Muscle of back (tissue), 13 donors: ENCODE measurements around the gene INTS7. TPM values are rescaled to one million over a fixed set of nuclear protein-coding genes. Genes with fewer than 3 reads are reported as not detected.

Source experiments
- DNase-seq, 3 donors: peaks; one replicate each; pipeline versions ENCODE4 v3.0.0 to v3.0.0-alpha.2; 2013
- long read RNA-seq, 9 donors: transcript quantifications; one replicate each; lab custom pipeline, GENCODE V29; 2026
- polyA plus RNA-seq, 10 donors: library from polyadenylated mRNA; unstranded; fragments of 120-200 nt; gene quantifications; one replicate each; pipeline ENCODE4 v1.2.1, GENCODE V29; 2013; ENCODE audit not compliant: insufficient read length in 10 of 10

INTS7 gene, protein sequence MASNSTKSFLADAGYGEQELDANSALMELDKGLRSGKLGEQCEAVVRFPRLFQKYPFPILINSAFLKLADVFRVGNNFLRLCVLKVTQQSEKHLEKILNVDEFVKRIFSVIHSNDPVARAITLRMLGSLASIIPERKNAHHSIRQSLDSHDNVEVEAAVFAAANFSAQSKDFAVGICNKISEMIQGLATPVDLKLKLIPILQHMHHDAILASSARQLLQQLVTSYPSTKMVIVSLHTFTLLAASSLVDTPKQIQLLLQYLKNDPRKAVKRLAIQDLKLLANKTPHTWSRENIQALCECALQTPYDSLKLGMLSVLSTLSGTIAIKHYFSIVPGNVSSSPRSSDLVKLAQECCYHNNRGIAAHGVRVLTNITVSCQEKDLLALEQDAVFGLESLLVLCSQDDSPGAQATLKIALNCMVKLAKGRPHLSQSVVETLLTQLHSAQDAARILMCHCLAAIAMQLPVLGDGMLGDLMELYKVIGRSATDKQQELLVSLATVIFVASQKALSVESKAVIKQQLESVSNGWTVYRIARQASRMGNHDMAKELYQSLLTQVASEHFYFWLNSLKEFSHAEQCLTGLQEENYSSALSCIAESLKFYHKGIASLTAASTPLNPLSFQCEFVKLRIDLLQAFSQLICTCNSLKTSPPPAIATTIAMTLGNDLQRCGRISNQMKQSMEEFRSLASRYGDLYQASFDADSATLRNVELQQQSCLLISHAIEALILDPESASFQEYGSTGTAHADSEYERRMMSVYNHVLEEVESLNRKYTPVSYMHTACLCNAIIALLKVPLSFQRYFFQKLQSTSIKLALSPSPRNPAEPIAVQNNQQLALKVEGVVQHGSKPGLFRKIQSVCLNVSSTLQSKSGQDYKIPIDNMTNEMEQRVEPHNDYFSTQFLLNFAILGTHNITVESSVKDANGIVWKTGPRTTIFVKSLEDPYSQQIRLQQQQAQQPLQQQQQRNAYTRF
- polyA plus RNA-seq: 10 to 100 TPM in 8 of 10 donors, 1 to 10 TPM in 2; 7.9 to 20.1 (median 14.7) TPM
- long read RNA-seq, donor 1, full-length matches to known transcripts: 1 of 6 reads
- long read RNA-seq, donor 1, partial matches to known transcripts: 5 of 6 reads
- long read RNA-seq, donor 1, other reads (novel, unspliced or antisense): 0 of 6 reads
- long read RNA-seq, donor 2, full-length matches to known transcripts: 2 of 2 reads
- long read RNA-seq, donor 2, partial matches to known transcripts: 0 of 2 reads
- long read RNA-seq, donor 2, other reads (novel, unspliced or antisense): 0 of 2 reads
- long read RNA-seq, donor 3: 0 reads
- long read RNA-seq, donor 4, full-length matches to known transcripts: 1 of 1 reads
- long read RNA-seq, donor 4, partial matches to known transcripts: 0 of 1 reads
- long read RNA-seq, donor 4, other reads (novel, unspliced or antisense): 0 of 1 reads
- long read RNA-seq, donor 5, full-length matches to known transcripts: 2 of 2 reads
- long read RNA-seq, donor 5, partial matches to known transcripts: 0 of 2 reads
- long read RNA-seq, donor 5, other reads (novel, unspliced or antisense): 0 of 2 reads
- long read RNA-seq, donor 6, full-length matches to known transcripts: 1 of 1 reads
- long read RNA-seq, donor 6, partial matches to known transcripts: 0 of 1 reads
- long read RNA-seq, donor 6, other reads (novel, unspliced or antisense): 0 of 1 reads
- long read RNA-seq, donor 7: 0 reads
- long read RNA-seq, donor 8: 0 reads
- long read RNA-seq, donor 9: 0 reads

- DNase-seq: peak; percentile 100
These were observed at the start of gene INTS7, which contains the start of gene DTL for GRCh38 chr1:212035123-212035834. Gene INTS7, minus strand, starts transcription at chr1:212035557. Its CDS starts 120 bp downstream, at chr1:212035437. Gene DTL, plus strand, starts transcription at chr1:212035748. Its CDS starts 143 bp downstream, at chr1:212035891.

DNA sequence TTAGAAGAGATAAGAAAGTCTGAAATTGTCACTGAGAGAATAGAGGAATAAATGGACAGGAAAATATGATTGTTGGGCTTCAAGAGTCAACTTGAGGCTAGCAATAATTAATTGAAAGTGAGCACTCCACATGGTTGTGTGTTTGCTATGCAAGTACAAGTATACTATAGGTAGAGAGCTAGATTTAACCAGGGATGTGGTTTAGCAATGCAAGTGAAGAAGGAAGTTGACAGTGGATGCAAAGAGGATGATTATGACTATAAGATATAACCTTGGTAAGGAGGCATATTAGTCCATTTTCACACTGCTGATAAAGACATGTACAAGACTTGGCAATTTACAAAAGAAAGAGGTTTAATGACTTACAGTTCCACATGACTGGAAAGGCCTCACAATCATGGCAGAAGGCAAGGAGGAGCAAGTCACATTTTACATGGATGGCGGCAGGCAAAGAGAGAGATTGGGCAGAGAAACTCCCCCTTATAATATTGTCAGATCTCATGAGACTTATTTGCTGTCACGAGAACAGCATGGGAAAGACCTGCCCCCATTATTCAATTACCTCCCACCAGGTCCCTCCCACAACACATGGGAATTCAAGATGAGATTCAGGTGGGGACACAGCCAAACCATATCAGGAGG is 47.5 kb upstream of the INTS7 start:
- no peak for DNase-seq

GRCh38 chr1:212078826-212079225 is 43.5 kb upstream of the INTS7 start:
- DNase-seq: no peak

GRCh38 chr1:212077028-212077427 is 41.7 kb upstream of the INTS7 start:
- DNase-seq: no peak

DNA sequence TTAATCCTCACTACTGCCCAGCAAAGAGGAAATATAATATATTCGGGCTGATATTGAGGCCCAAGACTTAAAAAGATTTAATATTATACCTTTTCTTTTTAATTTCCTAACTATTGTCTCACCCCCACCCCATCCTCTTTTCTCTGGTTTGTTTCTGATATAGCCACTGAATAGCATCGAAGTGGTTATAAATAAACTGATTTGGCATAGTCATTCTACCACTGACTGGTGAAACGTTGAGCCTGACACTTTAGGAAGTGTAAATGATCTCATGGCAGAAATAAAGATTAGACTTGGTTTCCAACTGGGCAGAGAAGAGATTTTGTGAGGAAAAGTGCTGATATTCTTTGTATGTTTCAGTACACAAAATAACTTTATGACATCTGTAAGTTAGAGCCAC is 39.5 kb upstream of the INTS7 start:
- no peak for DNase-seq

GRCh38 chr1:212074313-212074712 is 39.0 kb upstream of the INTS7 start:
- DNase-seq: peak in 1 of 3 donors; percentile 41

GRCh38 chr1:212073490-212073889 is 38.1 kb upstream of the INTS7 start:
- no peak for DNase-seq

- no peak for DNase-seq
These were observed 36.7 kb upstream of the INTS7 start for GRCh38 chr1:212072047-212072446.

GRCh38 chr1:212070720-212071302 is 35.5 kb upstream of the INTS7 start:
- DNase-seq: peak; percentile 34 to 63 (median 46)

DNA sequence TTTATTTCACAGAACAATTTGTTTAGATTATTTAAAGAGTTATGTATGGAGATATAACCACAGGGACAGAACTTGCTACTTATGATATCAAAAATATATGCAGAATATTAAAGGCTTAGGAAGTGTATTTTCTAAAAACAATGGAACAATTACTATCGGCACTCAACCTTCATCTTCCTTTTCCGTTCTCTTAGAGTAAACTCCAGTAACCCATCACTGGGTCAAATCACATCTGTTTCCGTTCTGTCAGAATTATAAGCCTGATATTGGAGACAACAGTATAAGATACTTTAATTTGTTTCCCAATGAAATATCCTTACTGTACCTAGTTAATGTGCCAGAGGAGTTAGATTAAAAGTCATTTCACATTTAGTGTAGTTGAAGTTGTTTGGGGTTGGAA is 32.4 kb upstream of the INTS7 start:
- no peak for DNase-seq

DNA sequence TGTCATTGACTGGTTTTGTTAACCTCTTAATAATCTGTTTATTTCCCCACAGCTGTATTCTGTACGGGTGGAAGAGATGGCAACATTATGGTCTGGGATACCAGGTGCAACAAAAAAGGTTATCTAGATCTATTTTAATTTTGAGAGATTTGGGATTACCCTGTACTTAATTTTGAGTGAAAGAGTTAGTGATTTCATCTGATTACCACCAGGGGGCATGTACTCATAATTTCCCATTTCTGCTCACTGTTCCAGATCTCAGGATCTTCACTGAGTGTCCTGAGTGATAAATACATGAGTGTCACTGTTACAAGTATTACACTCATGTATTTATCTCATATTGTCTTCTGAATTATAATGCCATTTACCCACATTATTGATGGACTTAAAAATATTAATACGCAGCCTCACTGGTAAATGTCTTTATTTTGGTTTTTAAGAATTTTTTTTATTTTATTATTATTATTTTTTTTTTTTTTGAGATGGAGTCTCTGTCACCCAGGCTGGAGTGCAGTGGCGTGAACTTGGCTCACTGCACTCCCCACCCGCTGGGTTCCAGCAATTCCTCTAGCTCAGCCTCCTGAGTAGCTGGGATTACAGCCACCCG is 27.6 kb upstream of the INTS7 start:
- peak; percentile 10 to 36 (median 25) for DNase-seq

DNA sequence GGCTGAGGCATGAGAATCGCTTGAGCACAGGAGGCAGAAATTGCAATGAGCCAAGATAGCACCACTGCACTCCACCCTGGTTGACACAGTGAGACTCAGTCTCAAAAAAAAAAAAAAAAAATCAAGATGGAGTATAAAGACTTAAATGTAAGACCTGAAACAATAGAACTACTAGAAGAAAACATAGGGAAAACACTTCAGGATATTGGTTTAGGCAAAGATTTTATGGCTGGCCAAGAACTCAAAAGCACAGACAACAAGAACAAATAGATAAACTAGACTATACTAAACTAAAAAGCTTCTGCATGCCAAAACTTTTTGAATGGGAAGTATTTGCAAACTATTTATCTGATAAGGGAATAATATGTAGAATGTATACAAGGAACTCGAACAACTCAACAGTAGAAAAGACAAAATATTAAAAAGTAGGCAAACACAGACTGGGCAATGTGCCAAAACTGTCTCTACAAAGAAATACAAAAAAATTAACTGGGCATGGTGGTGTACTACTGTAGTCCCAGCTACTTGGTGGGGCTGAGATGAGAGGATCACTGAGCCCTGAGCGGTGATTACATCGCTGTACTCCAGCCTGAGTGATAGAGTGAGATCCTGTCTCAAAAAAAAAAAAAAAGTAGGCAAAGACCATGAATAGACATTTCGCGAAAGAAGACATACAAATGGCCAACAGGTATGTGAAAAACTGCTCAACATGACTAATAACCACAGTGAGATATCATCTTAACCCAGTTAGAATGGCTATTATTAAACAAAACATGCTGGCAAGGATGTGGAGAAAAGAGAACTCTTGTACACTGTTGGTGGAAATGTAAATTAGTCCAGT is 25.5 kb upstream of the INTS7 start:
- DNase-seq: no peak

DNA sequence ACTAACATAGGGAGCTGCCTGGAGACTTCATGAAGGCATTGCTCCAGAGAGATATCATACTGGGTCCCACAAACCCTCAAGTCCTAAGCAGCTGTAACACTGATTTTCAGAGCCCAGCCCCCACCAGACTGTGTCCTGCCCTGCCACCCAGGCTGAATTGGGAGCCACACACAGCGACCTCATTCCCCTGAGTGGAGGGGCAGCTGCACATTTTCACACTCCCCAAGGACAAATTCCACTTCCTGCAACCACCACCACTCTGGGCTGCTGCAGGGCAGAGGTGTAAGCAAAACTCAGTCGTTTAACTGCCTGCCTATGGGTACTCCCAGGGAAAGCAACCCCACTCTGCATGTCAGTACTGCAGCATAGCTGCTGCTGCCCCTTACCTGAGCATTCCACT is 20.0 kb upstream of the INTS7 start:
- no peak for DNase-seq

DNA sequence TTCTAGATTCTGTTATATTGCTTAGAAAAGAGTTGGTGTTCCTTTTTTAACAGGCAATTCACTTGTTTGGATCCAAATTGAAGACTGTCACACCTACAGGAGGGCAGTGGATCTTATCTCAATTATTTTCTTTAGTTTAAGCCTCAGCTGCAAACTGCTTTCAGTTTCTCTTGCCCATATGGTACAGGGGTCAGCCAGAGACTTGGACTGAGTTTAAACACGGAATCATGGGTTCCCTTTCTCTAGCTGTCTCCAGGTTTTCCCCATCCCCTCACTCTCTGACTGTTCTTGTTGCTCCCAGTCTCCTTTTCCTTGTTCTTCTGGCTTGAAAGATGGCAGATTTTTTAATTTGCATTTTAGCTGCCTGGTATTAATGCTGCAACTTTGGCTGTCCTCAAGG is 18.6 kb upstream of the INTS7 start:
- no peak for DNase-seq

GRCh38 chr1:212045981-212046380 is 10.6 kb upstream of the INTS7 start:
- no peak for DNase-seq

DNA sequence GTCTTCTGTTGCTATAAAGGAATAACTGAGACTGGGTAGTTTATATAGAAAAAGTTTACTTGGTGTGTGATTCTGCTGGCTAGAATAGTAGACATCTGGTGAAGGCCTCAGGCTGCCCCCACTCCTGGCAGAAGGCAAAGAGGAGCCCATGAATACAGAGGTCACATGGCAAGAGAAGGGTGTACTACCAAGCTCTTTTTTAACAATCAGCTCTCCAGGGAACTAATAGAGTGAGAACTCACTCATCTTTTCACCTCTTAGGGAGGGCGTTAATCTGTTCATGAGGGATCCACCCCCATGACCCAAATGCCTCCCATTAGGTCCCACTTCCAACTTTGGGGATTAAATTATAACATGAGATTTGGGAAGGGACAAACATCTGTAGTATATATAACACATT is 9.5 kb upstream of the INTS7 start:
- no peak for DNase-seq

DNA sequence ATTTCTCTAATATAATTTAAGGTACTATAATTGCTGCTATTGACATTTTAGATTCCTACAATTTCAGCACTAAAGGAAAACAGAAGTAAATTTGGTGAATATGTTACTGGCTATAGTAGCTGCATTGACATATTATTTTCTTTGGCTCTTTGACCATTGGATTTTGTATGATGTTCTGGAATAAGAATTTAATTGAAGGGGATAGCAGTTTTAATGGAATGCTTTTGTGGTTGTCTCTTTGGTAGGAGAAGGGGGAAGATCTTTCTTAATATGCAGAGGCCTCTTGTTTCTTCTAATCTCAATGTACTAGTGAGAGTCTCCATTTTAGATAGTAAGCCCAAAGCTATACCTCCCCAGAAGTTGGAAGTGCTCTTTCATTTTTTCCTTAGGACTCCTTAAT is 7.1 kb upstream of the INTS7 start:
- no peak for DNase-seq
